HUDEP-2 (cell line): ENCODE results near the gene LAT.

Source experiments
- DNase-seq, 76 experiments: peaks; one replicate each; lab custom pipeline; 2025; ENCODE audit not compliant: unreplicated experiment in 76 of 76; lab: John Stamatoyannopoulos, UW

Gene LAT

DNA sequence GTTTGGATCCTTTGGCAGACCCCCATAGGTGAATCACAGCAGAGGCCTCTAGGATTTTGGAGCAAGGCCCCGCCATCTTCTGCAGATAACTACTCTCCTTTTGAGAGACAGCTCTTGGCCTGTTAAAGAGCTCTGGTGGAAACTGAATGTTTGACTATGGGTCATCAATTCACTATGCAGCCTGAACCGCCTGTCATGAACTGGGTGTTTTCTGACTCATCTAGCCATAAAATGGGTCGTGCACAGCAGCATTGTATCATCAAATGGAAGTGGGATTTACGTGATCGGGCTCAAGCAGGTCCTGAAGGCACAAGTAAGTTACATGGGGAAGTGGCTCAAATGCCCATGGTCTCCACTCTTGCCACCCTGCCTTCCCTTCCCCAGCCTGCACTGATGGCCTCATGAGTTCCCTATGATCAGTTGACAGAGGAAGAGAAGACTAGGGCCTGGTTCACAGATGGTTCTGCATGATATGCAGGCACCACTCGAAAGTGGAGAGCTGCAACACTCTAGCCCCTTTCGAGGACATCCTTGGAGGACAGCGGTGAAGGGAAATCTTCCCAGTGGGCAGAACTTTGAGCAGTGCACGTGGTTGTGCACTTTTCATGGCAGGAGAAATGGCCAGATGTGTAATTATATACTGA is 19.8 kb downstream of the LAT start:
- peak in 4 of 76 experiments; percentile 10 to 25 (median 18) for DNase-seq

DNA sequence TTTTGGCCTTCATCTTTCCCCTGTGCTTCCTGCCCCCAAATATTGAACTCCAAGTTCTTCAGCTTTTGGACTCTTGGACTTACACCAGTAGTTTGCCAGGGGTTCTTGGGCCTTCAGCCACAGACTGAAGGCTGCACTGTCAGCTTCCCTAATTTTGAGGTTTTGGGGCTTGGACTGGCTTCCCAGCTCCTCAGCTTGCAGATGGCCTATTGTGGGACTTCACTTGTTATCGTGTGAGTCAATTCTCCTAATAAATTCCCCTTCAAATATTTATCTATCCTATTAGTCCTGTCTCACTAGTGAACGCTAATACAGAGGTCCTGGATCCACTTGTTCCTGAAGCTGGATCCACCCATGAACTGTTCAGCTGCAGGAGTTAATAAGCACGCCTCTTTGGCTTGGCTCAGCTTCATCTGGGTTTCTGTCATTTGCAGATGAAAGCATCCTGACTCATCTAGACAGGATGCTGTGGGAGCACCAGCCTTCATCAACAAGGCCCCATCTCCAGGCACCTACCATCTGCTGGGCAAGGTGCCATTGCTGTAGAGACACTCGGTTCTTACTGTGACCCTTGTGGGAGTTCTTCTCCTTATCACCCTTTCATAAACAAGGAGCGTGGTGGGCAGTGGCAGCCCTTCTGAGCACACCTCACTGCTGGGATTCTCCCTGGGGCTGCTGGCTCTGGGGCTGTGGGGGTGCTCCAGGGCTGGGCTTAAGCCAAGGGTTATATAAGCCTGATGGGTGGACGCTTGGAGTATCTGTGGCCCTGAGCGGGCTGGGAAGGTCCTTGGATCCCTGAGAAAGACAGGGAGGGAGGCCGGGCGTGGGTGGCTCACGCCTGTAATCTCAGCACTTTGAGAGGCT is 23.1 kb downstream of the LAT start:
- DNase-seq = peak in 75 of 76 experiments; percentile 15 to 95 (median 81)

DNA sequence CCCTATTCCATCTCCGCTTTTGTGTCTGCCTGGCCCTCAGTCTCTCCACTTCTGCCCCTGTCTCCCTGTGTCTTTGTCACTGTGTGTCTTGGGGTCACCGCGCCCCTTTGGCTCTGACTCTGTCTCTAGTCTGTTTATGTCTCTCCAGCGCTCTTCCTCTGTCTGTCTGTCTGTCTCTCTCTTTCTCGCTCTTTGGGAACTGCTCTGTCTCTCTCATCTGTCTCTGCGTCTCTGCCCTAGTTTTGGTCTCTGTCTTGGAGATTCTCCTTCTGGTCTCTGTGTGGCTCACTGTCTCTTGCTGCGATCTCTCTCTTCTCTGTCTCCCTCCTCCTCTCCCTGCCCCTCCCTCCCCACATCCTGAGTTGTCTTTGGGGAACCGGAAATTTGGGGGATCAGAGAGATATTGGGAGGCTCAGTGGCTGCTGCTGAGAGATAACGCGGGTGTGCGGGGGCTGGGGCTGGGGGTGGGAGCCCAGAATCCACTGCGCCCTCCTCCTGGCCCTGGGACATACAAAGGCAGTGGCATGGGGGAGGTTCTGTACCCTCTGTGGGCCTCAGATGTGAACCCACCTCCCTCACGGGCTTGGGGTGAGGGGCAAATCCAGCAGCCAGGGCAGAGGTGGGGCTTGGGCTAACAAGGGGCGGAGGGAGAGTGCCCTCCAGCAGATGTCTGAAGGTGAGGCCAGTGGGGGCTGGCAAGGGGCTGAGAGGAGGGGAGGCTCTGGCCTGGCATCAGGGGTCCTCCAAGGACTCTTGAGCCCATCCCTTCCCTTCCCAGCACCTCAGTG is 24.4 kb downstream of the LAT start:
- peak in 75 of 76 experiments; percentile 31 to 96 (median 88) for DNase-seq

DNA sequence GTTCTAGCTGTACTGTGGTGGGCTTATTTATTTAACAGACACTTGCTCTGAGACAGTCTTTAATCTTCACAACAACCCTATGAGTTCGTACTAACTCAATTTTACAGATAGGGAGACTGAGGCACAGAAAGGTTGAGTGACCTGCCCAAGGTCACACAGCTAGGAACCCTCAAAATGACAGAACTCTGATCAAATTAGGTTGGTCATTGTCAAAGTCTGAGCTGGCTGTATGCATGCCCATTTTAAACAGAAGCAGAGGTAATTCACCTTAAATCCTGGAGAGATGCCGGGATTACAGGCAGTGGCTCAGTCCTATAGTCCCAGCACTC is 24.9 kb downstream of the LAT start:
- no peak for DNase-seq

DNA sequence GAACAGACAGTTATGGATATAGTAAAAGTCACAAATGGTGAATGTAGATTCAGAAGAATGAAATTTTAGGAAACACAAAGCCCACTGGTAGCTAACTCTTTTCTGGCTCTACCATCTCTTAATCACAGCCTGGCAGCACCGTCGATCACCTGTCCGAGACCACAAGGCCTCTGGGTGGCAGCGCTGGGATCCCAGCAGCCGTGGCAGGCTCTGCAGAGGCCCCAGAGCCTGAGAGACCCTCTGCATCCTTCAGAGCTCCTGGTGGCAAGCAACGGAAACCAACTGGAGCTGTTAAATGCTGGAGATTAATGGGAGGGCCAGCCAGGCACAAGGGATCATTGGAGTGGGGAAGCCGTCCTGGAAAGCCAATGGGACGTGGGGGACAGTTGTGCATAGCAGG is 26.3 kb downstream of the LAT start:
- peak in 11 of 76 experiments; percentile 3 to 27 (median 9) for DNase-seq

DNA sequence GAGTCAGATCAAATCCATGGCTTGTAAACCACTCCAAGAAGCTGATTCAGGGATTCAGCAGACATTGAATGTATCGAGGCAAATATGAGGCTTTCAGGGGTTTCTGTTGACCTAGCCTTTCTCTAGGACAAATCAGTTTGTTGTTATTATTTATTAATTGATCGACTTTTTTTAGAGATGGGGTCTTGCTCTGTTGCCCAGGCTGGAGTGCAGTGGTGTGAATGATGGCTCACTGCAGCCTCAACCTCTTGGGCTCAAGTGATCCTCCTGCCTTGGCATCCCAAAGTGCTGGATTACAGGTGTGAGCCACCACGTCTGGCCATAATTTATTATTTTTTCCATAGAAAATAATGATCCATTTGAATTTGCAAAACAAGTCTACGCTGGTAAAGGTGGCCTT is 27.0 kb downstream of the LAT start:
- DNase-seq = no peak

DNA sequence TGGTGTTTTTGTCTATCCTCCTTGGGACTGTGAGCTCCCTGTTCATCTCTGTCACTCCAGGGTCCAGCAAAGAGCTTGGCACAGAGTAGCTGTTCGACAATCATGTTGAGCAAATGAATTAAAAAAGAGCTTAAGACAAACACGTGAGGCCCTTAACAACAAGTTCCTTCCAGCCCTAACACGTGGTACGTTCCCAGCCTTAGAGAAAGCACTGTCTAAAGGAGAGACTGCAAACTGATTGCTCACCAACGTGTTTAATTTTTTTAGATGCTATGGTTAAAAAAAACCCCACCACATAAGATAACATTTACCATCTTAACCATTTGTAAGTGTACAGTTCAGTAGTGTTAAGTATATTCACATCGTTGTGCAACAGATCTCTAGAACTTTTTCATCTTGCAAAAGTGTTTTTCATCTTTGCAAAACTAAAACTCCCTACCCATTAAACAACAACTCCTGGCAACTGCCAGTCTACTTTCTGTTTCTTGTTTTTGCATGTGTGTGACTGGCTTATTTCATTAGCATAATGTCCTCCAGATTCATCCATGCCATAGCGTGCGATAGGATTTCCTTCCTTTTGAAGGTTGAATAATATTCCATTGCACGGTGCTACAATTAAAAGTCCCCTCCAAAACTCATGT is 28.2 kb downstream of the LAT start:
- no peak for DNase-seq

DNA sequence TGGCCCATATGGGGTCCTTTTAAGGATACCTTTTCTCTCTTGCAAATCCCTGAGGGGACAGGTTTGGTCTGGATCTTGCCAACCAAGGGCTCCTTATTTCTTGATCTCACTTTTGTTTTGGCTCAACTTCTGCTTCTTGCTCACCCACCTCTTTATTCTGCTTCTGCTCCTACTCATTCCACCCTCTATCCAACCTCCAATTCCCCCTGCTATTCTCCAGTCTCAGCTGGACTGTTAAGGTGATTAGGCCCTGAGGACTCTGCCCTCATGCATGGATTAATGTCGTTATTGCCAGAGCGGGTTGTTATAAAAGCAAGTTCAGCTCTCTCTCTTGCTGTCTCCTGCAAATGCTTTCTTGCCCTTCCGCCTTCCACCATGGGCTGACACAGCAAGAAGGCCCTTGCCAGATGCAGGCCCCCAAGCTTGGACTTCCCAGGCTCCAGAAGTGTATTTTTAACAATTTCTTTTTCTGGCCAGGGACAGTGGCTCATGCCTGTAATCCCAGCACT is 29.8 kb downstream of the LAT start:
- DNase-seq = no peak

DNA sequence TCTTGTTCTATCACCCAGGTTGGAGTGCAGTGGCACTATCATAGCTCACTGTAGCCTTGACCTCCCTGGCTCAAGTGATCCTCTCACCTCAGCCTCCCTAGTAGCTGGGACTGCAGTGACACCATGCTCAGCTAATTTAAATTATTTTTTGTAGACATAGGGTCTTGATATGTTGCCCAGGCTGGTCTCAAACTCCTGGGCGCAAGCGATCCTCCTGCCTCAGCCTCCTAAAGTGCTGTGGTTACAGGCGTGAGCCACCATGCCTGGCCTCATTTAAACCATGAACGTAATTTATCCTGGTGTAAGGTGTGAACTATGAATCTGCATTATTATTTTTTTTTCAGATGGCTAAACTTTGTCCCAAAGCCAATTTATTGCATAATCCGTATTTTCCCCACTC is 37.3 kb downstream of the LAT start:
- no peak for DNase-seq

DNA sequence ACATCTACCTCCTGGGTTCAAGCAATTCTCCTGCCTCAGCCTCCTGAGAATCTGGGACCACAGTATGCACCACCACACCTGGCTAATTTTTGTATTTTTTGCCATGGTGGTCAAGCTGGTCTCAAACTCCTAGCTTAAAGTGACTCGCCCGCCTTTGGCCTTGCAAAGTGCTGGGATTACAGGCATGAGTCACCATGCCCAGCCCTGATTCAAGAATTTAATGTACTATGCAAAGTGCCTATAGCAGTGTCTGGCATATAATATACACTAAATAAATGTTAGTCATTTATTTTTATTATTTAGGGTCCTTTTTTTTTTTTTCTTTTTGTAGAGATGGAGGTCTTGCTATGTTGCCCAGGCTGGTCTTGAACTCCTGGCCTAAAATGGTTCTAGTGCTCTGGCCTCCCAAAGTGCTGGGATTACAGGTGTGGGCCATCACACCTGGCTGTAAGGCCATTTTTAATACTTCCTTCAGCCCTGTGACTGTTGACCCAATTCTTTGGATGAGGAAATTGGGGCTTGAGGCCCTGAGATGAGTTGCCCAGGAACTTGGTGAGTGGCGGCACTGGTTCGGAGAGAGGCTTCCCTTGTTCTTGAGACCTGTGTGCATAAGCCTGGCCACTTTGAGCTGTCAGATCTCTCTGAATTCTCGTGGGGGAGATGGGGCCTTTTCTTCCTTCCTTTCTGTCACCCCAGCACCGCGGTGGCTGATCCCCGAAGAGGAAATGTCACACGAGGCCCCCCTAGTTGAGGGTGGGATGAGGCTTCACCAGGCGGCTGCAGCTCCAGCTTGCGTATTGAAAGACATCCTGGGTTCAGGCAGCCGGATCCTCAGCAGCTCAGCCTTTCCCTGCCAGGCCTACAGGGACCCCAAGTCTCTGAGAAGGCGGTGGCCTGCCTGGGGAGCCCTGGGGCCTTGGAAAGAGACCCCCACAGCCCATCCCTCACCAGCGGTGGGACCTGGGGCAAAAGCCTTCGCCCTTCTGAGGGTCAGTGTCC is 38.7 kb downstream of the LAT start:
- peak in 1 of 76 experiments; percentile 7 for DNase-seq

DNA sequence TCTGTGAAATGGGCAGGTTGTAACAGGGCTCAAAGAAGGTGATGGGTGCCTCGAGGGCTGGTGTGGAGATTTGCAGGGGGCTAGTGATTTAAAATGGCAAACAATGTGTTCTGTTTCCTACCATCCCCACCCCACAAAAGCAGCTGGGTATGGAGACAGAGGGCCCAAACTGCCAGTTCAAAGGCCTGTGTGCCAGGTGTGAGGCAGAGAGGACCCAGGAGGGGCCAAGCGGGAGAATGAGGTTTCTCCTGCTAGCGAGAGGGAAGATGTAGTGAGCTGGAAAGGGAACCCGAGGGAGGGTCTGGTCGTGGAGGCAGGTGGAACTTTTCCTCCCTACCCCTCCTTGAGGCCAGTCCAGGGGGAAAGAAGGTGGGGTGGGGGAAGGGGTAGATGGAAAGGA is 39.4 kb downstream of the LAT start:
- DNase-seq = no peak

DNA sequence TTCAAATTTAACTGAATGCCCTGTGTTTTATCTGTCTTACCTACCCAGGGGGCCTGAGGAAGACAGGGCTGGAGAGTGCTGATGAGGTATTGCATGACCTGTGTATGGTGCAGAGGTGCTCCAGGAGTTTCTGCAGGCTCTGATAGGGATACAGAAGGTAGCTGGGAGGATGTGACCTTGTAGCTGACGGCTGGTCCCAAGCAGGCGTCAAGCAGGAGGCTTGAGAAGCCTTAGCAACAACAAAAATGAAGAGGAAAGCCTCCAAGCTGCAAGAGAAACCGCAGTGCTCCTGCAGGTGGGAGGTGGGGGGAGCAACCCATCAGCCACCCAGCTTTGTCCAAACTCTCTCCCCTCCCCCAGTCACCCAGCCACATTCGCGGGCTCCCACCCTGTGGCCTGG is 40.4 kb downstream of the LAT start:
- DNase-seq = no peak

DNA sequence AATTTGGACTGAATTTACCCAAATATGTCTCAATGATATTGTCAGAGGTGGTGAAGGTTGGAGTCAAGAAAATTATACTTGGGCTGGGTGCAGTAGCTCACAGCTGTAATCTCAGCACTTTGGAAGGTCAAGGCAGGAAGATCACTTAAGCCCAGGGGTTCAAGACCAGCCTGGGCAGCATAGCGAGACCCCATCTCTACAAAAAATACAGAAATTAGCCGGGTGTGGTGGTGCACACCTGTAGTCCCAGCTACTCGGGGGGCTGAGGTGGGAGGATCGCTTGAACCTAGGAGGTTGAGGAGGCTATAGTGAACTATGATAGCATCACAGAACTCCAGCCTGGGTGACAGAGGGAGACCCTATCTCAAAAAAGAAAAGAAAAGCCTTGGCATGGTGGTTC is 40.9 kb downstream of the LAT start:
- no peak for DNase-seq

DNA sequence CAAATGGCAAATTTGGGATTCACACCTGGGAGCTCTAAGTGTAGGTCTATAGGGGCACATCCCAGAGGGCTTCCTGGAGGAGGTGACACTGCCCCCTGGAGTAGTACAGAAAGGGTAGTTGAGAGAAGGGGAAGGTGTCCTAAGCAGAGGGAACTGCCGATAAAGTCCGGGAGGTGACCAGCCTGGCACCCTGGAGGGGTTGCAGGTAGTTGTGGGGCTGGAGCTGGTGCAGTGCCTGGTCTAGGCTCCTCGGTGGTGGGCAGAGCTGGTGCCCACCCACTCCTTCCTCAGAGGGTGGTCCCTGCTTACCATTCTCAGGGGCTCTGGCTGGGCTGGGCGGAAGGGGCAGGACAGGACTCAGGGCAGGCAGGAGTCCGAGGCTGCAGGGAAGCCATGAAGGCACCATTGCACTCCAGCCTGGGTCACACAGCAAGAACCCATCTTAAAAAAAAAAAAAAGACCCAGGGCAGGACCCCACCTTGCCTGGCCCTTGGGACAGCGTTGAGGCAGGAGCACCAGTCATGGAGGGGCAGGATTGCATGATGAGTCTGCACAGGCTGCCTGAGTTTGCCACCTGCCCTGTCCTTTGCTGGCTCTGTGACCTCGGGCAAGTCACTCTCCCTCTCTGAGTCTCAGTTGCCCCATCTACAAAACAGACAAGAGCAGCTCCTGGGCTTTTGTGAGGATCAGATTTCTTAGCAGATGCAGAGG is 43.8 kb downstream of the LAT start:
- no peak for DNase-seq

DNA sequence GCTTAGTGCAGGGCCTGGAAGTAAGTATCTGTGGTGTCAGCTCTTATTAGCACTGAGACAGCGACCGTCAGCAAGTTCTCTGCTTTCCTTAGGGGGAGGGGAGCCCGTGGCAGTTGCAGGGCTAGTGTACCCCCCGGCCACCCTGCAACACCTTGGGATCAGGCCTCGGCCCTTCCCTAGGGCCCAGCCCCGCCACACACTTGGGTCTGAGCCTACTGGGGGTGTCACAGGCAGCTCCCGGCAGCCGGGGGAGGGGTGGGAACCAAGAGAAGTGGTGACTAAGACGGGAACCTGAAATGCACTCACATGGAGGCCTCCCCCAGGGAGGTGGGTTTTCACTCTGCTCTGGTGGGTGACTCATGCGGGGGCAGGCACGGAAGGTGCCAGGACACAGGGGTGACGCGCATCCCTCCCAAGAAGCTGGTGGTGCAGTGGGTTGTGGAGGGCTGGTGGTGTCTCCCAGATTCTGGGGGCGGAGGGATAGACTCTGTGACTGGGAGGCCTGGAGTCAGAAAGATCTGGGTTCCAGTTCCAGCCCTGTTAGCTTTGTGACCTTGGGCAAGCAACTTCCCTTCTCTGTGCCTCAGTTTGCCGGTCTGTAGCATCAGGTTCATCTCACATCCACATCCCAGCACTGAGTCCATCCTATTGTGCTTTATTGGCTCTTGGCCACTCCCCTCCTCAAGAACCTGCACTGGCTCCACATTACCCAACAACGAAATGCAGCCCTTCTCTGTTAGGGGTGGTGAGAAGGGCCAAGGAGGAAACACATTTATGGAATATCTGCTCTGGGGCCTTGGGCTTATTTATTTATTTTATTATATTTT is 44.5 kb downstream of the LAT start:
- peak in 53 of 76 experiments; percentile 13 to 80 (median 51) for DNase-seq

DNA sequence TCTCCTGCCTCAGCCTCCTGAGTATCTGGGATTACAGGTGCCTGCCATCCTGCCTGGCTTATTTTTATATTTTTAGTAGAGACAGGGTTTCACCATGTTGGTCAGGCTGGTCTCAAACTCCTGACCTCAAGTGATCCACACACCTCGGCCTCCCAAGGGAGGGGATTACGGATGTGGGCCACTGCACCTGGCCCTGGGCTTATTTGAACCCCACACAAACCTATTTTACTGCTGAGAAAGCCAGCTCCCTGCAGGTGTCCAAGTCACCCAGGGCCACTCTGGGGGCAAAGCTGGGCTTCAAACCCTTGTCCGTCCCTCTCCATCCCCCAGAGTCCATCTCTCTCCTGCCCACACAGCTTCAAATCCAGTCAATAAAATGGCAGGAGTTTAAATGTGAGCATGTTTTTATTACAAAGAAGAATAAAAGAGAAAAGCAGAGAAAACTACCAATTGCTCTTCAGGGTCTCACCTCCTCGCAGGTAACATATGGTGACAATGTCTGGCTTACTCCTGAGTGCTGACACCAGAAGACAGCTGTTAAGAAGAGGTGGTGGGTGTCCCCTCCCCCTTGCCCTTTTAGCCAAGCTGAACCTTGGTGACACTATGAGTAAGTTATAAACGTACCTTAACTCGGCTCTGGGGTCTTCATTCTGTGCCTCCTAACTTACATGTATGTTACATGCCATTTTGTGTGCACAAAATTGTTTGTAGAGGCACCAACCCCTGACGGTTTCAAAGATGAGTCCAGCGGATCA is 45.4 kb downstream of the LAT start:
- no peak for DNase-seq
